Fibroblast of the aortic adventitia (primary cell): ENCODE results near the gene AIG1. TPM values are rescaled to one million over a fixed set of nuclear protein-coding genes. Genes with fewer than 3 reads are reported as not detected.
"Not testable (repeated sequence)": the region's sequence is repeated elsewhere in the genome, so short reads cannot be mapped to it uniquely, and the experiment has no call there.

Experiments
- DNase-seq: peaks from one replicate; pipeline ENCODE4 v3.0.0-alpha.2; 2010; ENCODE audit warnings: low read depth
- H3K4me3 ChIP-seq: 2 replicates; pipeline ENCODE4 v1.5.1; 2011; ENCODE audit warnings: low read depth, mild to moderate bottlenecking, control low read depth, low read length, moderate library complexity
- total RNA-seq: library from RNA; depleted of rRNA; stranded (reverse); fragments of >200 nt; gene quantifications from 2 replicates; pipeline ENCODE4 v1.2.3, GENCODE V29; 2012; ENCODE audit warnings: low replicate concordance
- TF ChIP-seq, protein P1 (sequence below): IDR thresholded peaks from 2 replicates; pipeline ENCODE4 v1.5.1; 2011; ENCODE audit warnings: mild to moderate bottlenecking, low read length, control low read depth, inconsistent platforms; ENCODE audit not compliant: insufficient read depth

AIG1 gene
- total RNA-seq, 1 donor = 28.0 TPM

DNA sequence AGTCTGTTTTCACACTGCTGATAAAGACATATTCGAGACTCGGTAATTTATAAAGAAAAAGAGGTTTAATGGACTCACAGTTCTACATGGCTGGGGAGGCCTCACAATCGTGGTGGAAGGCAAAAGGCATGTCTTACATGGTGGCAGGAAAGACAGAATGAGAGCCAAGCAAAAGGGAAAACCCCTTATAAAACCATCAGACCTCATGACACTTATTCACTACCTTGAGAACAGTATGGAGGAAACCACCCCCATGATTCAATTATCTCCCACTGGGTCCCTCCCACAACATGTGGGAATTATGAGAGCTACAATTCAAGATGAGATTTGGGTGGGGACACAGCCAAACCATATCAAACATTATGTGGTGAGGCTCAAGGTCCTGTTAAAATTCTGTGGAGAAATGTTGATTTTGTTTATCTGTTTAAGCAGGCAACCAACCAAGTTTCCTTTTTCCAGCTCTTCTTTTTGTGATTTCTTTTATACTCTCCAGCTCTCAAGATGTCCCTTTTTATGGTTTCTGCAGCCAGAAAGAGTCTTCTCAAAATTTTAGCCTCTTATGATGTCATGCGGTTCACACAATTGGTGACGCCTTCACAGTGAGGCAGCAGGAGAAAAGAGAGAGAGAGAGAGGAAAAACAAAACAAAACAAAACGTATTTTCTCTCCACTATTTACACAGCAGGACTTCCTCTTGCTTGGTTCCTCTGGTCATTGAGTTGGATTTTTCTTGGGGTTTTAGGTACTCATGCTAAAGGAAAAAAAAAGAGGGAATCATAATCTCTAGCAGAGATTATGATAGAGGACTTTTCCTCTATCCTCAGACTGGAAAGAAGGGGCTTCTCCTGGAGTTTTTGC, 18.0 kb downstream of the AIG1 start:
- TF ChIP-seq, protein P1, sequence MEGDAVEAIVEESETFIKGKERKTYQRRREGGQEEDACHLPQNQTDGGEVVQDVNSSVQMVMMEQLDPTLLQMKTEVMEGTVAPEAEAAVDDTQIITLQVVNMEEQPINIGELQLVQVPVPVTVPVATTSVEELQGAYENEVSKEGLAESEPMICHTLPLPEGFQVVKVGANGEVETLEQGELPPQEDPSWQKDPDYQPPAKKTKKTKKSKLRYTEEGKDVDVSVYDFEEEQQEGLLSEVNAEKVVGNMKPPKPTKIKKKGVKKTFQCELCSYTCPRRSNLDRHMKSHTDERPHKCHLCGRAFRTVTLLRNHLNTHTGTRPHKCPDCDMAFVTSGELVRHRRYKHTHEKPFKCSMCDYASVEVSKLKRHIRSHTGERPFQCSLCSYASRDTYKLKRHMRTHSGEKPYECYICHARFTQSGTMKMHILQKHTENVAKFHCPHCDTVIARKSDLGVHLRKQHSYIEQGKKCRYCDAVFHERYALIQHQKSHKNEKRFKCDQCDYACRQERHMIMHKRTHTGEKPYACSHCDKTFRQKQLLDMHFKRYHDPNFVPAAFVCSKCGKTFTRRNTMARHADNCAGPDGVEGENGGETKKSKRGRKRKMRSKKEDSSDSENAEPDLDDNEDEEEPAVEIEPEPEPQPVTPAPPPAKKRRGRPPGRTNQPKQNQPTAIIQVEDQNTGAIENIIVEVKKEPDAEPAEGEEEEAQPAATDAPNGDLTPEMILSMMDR = no peak
- H3K4me3 ChIP-seq = no peak overlapping the region
- DNase-seq = no peak

DNA sequence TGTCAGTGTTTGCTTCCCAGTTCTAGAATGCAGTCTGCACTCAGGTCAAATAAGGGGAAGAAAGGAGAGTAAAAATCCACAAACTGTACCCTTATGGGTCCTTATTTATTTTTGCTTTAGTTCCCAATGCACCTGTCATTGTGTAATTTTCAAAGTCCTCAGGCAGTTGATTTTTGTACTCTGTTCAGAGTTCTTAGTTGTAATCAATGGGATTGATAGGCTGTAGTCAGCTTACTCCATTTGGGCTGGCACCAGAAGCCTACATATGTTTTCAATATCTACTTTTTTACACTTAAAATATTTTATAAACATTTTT, 18.6 kb downstream of the AIG1 start:
- TF ChIP-seq, protein P1 = no peak
- DNase-seq = no peak
- H3K4me3 ChIP-seq = no peak overlapping the region

DNA sequence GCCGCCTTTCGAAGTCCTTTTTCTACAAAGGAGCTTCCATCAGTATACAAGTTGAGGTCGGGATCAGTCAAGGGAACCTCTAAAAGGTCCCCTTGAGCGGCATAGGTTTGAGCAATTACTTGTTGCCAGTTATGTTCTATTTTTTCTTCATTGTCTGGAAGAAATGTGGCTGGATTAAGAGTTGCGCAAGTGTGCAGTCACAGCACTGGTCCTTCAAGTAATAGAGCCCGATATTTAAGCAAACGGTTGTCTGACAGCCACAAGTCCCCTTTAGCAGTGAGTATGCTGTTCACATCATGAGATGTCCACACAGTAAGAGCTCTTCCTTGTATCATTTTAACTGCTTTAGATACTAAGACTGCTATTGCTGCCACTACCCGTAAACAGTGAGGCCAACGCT, 21.6 kb downstream of the AIG1 start:
- not testable (repeated sequence) for H3K4me3 ChIP-seq, DNase-seq

DNA sequence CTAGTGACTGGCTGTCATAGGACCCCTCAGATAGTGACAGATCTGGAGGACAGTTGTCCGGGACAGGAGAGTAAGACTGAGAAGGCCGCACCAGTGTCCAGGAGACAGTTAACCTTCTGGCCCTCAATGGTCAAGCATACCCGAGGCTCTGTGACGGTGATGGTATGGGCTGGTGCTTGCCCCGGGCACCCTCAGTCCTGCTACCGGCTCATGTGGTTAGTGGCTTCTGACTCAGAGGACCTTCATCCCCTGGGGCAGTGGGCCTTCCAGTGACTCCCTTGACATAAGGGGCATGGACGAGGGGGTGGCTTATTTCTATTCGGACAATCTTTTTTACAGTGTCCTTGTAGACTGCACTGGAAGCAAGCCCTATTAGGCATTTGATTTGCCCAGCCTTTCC, 23.3 kb downstream of the AIG1 start:
- H3K4me3 ChIP-seq, DNase-seq: not testable (repeated sequence)

DNA sequence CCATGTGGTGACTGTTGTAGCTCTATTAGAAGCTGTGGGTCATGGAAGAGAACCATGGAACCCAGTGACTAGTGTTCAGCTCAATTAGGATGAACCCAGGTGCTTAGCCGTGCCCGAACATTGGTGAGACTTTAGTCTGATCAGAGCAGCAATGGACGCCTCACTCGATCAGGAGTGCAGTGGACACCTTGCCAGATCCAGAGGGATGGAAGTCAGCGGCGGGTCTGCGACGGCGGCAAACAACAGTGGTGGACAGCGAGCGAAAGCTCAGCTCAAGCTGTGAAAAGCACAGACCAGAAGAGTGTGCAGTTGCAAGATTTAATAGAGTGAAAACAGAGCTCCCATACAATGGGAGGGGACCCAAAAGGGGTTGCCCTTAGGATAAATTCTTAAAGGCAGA, 26.6 kb downstream of the AIG1 start:
- not testable (repeated sequence) for DNase-seq, H3K4me3 ChIP-seq

DNA sequence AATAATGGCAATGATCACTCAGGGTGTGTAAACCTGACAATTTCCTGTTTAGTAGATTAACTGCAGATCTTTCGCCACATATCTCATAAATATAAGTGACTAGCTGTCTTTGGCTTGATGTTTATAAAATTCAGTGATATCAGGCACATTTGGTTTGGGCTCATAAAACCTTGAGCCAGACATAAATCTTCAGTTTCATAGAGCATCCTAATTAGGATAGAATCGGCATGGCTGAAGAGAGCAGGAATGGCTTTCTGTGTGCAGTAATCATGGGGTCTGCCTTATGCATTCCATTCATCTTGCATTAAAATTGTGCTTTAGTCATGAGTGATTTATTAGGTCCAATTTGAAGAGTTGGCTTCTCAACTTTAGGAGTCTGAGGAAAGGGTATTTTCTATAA, 27.2 kb downstream of the AIG1 start:
- TF ChIP-seq, protein P1 = no peak
- no peak for DNase-seq

DNA sequence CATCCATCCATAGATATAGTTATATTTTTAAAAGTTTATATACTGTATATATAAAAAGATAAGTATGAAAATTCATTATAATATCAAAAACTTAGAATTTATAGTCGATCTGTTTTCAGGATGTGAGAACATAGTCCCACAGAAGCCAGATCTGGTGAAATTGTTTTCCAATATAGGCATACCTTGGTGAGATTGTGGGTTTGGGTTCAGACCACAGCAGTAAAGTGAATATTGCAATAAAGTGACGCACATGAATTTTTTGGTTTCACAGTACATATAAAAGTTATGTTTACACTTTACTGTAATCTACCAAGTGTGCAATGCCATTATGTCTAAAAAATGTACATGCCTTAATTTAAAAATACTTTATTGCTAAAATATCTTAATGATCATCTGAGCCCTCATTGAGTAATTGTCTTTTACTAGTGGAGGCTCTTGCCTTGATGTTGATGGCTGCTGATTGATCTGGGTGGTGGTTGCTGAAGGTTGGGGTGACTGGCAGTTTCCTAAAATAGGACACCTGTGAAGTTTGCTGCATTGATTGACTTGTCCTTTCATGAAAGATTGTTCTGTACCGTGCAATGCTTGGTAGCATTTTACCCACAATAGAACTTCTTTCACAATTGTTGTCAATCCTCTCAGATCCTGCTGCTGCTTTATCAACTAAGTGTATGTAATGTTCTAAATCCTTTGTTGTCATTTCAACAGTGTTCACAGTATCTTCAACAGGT, 29.8 kb downstream of the AIG1 start:
- TF ChIP-seq, protein P1 = no peak
- no peak overlapping the region for H3K4me3 ChIP-seq
- no peak for DNase-seq

More for the DNA sequence above, 27.2 kb downstream of the AIG1 start:
- no peak overlapping the region for H3K4me3 ChIP-seq

DNA sequence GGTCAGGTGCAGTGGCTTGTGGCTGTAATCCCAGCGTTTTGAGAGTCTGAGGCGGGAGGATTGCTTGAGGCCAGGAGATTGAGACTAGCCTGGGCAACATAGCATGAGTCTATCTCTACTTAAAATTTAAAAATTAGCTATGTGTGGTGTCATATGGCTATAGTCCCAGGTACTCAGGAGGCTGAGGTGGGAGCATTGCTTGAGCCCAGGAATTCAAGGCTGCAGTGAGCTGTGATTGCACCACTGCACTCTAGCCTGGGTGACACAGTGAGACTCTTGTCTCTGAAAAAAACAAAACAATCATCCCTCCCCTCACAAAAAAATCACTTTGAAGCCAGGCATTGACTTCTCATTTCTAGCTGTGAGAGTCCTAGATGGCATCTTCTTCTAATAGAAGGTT, 32.1 kb downstream of the AIG1 start:
- H3K4me3 ChIP-seq = no peak overlapping the region
- no peak for DNase-seq
- TF ChIP-seq, protein P1 = no peak
